Activated T-helper 1 cell treated with anti-CD3 and anti-CD28 coated beads, Interleukin-2, amount 50 U/mL, for 16 hours (primary cell): Measurements from ENCODE around the gene ANTXRL.
"Not testable (repeated sequence)": the region's sequence is repeated elsewhere in the genome, so short reads cannot be mapped to it uniquely, and the experiment has no call there.

Experiments
- DNase-seq, 2 donors: peaks; one replicate each; pipeline ENCODE4 v3.0.0-alpha.2; 2020; ENCODE audit warnings: low read depth in 1 of 2, low spot score in 1 of 2

The ANTXRL gene

DNA sequence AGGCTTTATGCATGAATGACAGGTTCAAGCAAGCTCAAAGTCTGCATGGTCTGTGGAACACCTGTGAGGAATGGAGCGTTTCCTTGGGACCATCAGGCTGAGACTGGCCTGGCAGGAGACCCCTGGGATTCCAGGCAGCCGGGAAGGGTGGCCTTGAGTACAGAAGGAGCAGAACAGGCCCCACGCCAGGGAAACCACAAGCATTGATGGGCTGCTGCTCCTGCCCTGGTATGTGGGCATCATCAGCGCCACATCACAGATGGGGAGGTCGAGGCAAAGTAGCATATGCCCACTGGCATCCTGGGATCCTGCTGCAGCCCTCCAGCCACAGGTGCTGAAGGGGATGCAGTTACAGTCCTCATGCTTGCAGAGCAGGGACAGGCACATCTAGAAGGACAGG, 40.9 kb downstream of the ANTXRL start:
- no peak for DNase-seq

DNA sequence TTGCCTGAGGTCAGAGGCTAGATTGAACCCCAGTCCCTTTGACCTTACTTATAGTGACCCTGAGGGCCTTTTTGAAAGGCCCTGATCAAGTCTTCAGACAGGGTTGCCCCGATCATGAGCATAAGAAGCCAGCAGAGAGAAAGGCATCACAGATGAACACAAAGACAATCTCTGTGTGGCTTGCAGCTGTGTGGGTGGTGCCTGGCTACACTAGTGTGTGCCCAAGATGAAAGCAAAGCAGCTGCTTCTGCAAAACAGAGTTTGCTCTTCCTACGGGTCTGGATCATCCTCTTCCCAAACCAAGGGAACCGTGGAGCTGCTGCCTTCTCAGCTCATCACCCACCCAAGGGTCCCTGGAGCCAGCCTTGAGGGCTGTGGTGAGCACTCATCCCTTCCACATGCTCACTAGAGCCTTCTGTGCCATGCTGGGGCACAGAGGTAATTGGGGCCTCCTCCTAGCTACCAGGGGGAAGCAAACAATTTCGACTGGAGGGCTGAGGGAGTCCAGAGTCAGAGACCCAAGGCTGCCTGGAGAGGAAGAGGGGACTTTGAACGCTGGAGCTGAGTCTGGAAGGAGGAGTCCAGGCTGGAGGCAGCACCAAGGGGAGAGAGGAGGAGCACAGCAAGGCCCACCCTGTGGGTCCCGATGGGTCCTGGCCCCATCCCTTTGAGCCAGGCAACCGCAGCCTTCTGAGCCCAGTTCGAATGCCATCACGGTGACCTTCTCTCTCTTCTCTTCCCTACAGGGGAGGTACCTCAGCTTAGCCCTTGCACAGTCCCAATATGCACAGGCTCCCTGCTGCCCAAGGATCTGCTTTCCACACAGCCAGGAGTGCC, 42.3 kb downstream of the ANTXRL start:
- DNase-seq = no peak

DNA sequence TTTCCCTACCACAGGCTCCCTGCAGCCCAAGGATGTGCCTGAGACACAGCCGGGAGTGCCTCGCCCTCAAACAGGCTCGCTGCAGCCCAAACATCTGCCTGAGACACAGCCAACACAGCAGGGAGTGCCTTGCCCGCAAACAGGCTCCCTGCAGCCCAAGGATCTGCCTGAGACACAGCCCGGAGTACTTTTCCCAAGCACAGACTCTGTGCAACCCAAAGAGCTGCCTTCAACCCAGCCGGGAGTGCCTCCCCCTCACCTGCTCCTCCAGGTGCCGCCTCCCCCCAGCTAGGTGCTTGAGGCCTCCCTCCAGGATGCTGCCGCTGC, 42.9 kb downstream of the ANTXRL start:
- no peak for DNase-seq

DNA sequence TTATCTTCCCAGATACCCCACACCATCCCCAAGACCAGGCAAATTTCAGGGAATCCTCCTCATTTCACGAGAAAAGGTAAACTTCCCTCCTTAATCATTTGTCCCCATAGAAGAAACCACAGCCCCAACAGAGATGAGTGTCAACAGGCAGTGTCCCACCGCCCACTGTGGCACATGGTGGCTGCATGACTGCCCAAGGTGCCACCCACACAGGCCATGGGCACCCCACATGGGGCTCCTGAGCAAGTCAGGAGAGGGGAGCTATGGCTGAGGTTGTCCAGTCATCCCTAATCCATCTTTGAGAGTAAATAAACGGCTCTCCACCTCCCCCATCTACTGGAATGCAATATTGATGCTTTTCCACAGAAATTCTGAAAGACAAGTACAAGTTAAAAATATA, 44.1 kb downstream of the ANTXRL start:
- no peak for DNase-seq

DNA sequence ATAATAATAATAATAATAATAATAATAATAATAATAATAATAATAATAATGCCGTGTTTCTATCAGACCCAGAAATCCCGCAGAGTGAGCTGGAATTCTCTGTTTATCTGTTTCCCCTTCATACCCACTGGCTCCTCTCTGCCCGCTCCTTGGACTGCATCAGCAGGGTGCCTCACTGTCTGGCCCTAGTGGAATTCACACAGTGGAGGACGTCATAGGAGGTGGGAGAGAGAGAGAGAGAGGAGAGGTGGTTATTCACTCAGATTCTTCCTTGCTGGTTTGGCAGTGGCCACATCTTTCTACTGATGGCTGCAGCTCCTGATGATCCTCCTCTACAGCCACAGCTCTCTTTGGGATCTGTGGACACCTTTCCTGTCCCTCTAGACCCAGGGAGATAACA, 78.7 kb downstream of the ANTXRL start:
- DNase-seq = not testable (repeated sequence)

DNA sequence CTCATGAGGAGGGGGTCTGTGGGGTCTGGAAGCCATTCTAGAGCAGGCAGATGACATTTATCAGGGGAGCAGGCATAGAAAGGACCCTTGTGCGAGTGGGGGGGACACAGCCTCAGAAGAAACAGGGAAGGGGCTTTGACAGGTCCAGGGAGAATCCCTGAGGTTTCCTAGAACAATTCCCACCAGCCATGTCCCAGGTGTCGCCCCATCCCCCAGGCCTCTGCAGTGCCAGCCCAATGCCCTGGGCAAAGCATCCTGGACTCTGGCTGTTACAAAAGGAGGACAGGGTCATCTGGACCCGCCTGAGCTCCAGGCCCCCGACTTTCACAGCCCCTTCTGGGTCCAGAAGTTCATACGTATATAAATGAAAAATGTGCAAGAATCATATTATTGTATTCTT, 80.4 kb downstream of the ANTXRL start:
- DNase-seq = not testable (repeated sequence)

DNA sequence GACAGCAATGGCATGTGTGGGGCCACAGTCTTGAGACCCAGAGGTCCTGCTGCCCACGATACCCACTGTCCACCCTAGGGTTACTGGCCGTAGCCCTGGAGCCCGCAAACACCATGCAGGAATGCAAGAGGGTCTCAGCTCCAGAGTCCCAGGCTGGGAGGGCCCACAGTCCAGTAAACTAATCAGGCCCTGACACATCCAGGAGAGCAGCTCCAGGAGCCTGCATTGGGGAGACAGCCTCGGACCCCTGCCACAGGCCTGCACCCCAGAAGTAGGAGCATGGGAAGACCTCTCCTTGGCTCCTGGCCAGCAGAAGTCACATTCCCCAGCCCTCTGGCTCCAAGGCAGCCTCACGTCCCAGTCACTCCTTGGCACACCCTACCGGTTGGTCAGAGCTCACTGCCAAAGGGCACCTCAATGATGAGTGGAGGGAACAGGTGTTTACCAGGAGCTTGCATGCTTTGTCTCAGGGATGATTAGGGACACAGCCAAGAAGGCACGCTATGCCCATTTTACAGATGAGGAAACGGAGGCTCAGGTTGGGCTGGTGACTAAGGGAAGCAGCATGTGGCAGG, 81.0 kb downstream of the ANTXRL start:
- not testable (repeated sequence) for DNase-seq

DNA sequence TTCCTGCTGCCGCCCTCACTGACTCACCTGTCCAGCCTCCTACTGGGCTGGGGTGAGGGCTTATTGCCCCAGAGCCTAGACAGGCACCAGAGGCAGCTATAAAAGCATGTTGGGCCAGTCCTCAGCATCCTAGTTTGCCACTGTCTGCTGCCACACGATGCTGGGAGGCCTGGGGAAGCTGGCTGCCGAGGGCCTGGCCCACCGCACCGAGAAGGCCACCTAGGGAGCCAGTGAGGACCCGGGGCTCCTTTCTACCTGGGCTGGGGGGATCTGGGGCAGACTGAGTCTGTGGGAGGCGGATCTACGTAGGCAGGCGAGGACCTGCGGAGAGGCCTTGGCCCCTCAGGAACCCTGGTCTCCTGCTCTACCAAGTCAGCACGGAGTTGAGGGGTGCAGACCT, 82.2 kb downstream of the ANTXRL start:
- not testable (repeated sequence) for DNase-seq

DNA sequence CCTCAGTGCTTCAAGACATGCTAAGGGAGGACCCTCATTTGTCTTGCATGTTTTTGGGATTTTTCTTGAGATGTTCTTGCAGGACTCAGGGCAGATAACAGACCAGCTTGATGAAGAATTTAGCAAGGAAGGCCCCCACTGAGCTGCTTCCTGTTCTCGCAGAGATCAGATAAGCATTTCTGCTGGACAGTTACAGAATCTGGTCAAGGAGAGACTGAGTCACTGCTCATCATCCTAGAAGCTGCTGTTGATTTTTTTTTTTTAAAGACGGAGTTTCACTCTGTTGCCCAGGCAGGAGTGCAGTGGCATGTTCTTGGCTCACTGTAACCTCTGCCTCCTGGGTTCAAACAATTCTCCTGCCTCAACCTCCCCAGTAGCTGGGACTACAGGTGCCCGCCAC, 87.6 kb downstream of the ANTXRL start:
- DNase-seq = not testable (repeated sequence)

DNA sequence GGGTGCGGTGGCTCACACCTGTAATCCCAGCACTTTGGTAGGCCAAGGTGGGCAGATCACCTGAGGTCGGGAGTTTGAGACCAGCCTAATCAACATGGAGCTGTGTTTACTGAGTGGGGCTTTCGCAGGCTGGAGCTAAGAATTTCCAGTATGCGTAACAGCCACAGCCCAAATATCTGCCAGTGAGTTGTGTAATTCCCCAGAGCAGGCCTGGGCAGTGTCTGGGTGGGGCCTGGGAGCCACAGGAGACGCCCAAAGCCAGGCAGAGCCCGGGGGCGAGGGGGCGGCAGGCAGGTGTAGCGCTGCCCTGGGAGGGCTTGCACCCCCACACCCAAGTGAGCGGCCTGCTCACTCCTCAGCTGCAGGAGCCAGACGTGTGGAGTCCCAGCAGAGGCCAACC, 88.6 kb downstream of the ANTXRL start, which contains the start of gene ANXA8L1:
Gene ANXA8L1, plus strand, starts transcription at position 371 of the 400 bp plus-strand sequence. CDS start 76 bp downstream, outside the sequence.
- not testable (repeated sequence) for DNase-seq

DNA sequence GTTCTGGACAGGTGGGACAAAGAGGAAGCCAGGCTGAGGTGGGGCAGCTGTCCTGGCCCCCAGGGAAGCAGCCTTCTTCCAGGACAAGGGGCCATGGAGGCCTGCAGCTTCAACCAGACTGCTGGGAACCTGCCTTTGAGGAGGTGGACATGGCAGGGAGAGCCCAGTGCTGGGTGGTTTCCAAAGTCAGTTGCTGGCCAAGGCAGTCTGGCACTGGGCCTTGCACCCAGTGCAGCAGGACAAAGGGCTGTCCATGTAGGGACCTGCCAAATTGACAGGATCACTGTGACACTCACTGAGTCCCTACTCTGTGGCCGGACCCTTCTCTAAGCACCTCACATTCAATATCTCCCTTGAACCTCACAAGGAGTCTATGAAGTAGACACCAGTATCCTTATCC, 90.2 kb downstream of the ANTXRL start:
- not testable (repeated sequence) for DNase-seq

DNA sequence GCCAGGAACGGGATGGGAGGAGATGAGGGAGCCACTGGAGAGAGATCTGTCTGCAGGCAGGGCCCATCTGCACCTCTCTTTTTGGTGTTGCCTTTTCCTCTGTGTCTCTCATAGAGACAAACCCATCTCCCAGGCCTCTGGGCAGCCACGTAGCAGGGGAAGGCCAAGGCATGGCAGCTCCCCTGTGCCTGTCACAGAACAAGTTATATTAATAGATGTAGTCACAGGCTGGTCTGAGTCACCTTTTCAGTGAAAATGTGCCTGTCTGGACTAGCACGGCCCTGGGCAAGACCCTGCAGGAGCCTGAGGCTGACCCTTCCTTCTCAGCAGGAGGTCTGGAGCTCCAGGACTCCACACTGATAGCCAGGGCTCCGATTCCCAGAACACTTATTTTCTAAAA, 90.9 kb downstream of the ANTXRL start:
- DNase-seq = not testable (repeated sequence)

DNA sequence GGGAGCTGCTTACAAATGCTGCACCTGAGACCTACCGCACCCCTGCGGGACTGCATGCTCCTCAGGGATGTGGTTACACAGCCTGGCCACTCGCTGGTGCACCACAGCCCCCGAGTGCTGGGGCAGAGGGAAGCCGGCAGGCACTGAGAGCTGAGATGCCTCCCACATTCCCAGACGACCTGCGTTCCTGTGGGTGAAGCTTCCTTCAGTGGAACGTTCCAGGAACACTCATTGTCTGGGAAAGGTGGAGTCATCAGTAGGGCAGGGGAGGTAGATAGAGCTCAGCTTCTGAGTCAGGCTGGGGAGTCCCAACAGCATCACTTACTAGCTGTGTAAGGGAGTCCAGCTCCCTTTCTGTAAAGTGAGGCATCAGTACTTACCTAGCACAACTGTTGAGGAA, 91.3 kb downstream of the ANTXRL start:
- DNase-seq = not testable (repeated sequence)

DNA sequence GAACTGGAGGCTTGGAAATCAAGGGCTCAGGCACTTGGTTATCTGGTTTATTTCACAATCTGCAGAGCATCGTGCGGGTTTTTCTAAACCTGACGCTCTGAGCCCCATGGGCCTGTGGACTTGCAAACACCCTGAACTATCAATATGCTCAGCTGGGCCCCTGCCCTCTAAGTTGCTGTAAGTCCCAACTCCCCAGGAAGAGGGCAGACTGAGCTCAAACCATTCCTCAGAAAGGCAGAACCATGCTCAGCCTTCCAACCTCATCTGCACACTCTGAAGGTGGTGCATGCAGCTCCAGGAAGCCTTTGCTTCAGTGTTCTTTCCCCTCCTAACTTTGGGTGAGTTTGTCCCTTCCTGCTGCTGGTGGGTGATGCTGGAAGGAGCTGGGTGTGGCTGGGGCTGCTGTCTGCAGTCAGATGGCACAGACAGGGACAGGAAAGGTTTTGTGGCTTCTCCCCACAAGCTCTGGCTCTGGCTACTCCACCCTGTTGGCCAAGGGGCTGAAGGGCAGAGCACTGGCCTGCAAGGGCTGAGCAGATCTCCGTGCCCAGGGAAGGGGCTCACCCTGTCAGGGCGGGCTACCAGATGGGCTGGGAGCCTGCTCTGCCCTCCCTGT, 92.5 kb downstream of the ANTXRL start:
- DNase-seq = not testable (repeated sequence)
